Retinal pigment epithelial cell (primary cell): ENCODE results near the gene HOXC10.

ENCODE experiments used
- DNase-seq: peaks from one replicate; pipeline ENCODE4 v3.0.0-alpha.2; 2010; ENCODE audit warnings: low read depth
- H3K4me3 ChIP-seq: 2 replicates; pipeline ENCODE4 v1.5.1; 2011; ENCODE audit warnings: mild to moderate bottlenecking, low read length, control low read depth, moderate library complexity
- CTCF ChIP-seq: conservative IDR thresholded peaks from 2 replicates; pipeline ENCODE4 v1.5.1; 2011; ENCODE audit warnings: low read depth, low read length, control low read depth, inconsistent platforms

Gene HOXC10

DNA sequence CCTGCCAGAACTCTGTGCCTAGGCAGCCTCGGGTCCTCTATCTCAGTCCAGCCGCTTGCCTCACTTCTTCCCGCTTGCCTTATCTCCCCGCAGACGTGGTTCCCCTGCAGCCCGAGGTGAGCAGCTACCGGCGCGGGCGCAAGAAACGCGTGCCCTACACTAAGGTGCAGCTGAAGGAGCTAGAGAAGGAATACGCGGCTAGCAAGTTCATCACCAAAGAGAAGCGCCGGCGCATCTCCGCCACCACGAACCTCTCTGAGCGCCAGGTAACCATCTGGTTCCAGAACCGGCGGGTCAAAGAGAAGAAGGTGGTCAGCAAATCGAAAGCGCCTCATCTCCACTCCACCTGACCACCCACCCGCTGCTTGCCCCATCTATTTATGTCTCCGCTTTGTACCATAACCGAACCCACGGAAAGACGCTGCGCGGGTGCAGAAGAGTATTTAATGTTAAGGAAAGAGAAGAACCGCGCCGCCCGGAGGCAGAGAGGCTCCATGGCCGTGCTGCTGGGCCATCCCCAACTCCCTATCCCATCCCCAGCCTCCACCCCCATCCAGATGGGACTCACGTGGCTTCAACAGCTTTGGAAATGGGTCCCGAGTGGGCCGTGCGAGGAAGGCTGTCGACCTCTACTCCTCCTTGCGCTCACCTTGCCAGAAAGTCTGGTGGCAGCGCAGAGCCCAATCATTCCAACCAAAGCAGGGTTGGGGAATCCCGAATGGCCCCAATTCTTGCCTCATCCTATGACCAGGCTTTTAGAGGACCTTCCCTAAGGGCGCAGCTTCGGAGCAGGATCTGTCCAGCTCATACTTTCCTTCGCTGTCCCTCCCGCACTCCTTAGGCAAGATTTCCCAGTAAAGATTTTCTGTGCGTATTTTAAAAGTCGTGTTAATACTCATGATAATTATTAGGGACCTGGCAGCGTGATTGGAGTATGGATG lies 39.8 kb upstream of the HOXC10 start:
- DNase-seq = no peak
- no peak for TF ChIP-seq CTCF
- H3K4me3 ChIP-seq = no peak overlapping the region

DNA sequence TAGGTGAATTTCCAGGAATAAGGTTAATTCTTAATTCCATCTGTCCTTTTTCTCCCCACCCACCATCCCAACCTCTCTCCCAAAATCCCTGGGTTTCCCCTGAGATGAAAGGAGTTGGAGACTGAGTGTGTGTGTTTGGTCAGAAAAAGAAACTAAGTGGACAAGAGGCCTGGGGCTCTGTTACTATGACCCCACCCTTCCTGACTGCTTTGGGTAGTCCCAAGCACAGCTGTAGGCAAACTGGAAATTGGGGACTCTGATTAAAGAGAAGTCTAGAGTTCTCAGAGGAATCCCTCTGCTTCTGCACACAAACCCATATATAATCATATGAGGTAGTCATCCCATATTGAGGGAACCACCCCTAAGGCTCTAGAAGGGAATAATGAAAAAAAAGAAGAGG lies 37.2 kb upstream of the HOXC10 start:
- H3K4me3 ChIP-seq = no peak overlapping the region
- DNase-seq = no peak
- TF ChIP-seq CTCF = no peak

- no peak overlapping the region for H3K4me3 ChIP-seq
- TF ChIP-seq CTCF = no peak
Observed at GRCh38 chr12:53948650-53949593, 36.0 kb upstream of the HOXC10 start.

GRCh38 chr12:53949631-53950436 lies 35.1 kb upstream of the HOXC10 start:
- no peak overlapping the region for H3K4me3 ChIP-seq
- TF ChIP-seq CTCF = no peak
- DNase-seq = no peak

More at GRCh38 chr12:53948650-53949593, 36.0 kb upstream of the HOXC10 start:
- no peak for DNase-seq

DNA sequence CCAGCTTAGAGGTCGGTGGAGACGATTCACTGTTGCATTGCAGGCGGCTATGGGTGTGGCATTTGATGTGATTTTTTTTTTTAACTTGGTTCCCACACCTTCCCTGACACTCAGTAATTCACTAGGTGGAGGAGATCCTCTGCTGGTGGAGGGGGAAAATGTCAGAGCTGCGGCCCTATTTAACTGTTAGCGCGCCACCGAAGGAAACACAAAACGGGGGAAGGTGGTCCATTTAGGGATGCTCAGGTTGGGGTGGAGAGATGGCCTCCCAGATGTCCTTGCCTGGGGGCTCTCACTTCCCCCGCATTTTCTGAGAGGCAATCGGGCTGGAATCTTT lies 34.5 kb upstream of the HOXC10 start:
- no peak overlapping the region for H3K4me3 ChIP-seq
- no peak for DNase-seq
- no peak for TF ChIP-seq CTCF

DNA sequence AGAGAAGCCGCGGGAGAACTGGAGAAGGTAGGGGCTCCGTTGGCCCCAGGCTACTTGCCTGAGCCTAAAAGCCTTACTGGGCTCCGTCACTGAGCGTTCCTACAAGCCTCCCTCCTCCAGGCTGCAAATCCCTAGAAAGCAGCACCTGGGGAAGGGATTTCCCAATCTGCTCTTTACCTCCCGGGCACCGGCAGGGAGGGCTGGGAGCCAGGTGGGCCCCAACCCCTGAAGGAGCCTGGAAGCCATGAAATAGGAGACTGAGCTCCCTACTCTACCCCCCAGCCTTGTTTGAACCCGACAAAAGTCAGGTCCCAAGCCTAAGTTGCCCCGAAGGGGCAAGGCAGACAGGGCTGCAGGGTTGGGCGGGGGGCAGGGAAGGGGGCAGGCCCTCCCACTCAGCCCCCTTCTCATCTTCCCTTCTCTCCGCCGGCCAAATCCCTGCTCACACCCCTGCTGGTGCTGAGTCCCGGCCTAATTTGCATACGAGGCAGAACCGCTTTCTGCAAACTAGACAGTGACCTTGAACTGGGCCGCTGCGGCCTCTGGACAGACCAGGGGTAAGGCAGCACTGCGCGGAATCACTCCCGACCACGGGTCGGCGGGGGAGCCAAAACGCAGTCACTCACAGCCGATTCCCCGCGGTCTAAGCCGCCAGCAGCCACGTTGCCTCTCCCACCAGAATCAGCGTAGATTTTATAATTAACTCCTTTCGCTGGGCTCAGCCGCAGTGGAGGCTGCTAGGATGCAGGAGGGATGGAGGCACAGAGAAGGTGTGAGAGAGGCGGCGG lies 34.0 kb upstream of the HOXC10 start:
- H3K4me3 ChIP-seq = no peak overlapping the region
- no peak for TF ChIP-seq CTCF
- DNase-seq = no peak
